B cell (primary cell): ENCODE results near the gene CASS4. TPM values are rescaled to one million over a fixed set of nuclear protein-coding genes. Genes with fewer than 3 reads are reported as not detected.

Experiments
- ATAC-seq: fragments of 200-7000 bp; cut with Tn5 transposase; one replicate; pipeline ENCODE4 v1.10.0; 2021; ENCODE audit warnings: low read depth, mild to moderate bottlenecking, moderate number of reproducible peaks, moderate library complexity
- CTCF ChIA-PET: fragments of 350-600 bp; sonication (Branson Sonifier 250); formaldehyde crosslinking; loops from one replicate; lab custom pipeline; 2021; ENCODE audit warnings: antibody characterized with exemption, inconsistent platforms; lab: Charles Lee
- POLR2A ChIA-PET: fragments of 350-600 bp; sonication (Branson Sonifier 250); formaldehyde crosslinking; loops from one replicate; lab custom pipeline; 2021; ENCODE audit warnings: antibody characterized with exemption; lab: Charles Lee
- DNase-seq: peaks from one replicate; pipeline ENCODE4 v3.0.0; 2013
- H2AFZ ChIP-seq: 2 replicates; pipeline ENCODE4 v1.6.1; 2012; ENCODE audit warnings: mild to moderate bottlenecking, low read depth, low read length; ENCODE audit not compliant: insufficient read depth, poor library complexity, severe bottlenecking
- H3K27ac ChIP-seq, 2 donors: 1 replicate in 1 of 2; 2 replicates in 1 of 2; pipeline ENCODE4 v1.5.1; 2012 to 2013; ENCODE audit warnings: low read length in 2 of 2, mild to moderate bottlenecking in 2 of 2, moderate library complexity in 1 of 2
- H3K27me3 ChIP-seq, 4 experiments: fragments of 200-600 bp in 1 of 4; sonication (generic) in 1 of 4; replicated peaks in 1 of 4; 1 replicate in 2 of 4; 2 replicates in 2 of 4; pipeline versions ENCODE4 v1.6.1 to v1.7.0; 2013 to 2016; ENCODE audit warnings: low read length in 3 of 4, mild to moderate bottlenecking in 2 of 4, mixed read lengths in 1 of 4, moderate library complexity in 1 of 4; ENCODE audit not compliant: insufficient read depth in 4 of 4, control insufficient read depth in 3 of 4; ENCODE audit errors: control extremely low read depth in 1 of 4
- H3K36me3 ChIP-seq, 2 experiments: replicated peaks in 1 of 2; 1 replicate in 1 of 2; 2 replicates in 1 of 2; pipeline versions ENCODE4 v1.6.1 to v1.7.1; 2013; ENCODE audit warnings: low read length in 1 of 2; ENCODE audit not compliant: insufficient read depth in 2 of 2, control insufficient read depth in 1 of 2; ENCODE audit errors: control extremely low read depth in 1 of 2, extremely low read depth in 1 of 2
- H3K4me1 ChIP-seq, 2 donors: fragments of 200-600 bp in 1 of 2; sonication (generic) in 1 of 2; 1 replicate in 1 of 2; 2 replicates in 1 of 2; pipeline versions ENCODE4 v1.5.1 to v1.6.1; 2013 to 2017; ENCODE audit warnings: low read length in 2 of 2; ENCODE audit not compliant: control insufficient read depth in 2 of 2, insufficient read depth in 2 of 2
- H3K4me2 ChIP-seq: replicated peaks from 2 replicates; pipeline ENCODE3; 2012; ENCODE audit warnings: mild to moderate bottlenecking, low read depth, low read length; ENCODE audit not compliant: poor library complexity, severe bottlenecking
- H3K4me3 ChIP-seq, 5 experiments: fragments of 200-600 bp in 1 of 5; sonication (generic) in 1 of 5; 1 replicate in 3 of 5; 2 replicates in 2 of 5; pipeline versions ENCODE4 v1.5.1 to v1.7.0; 2011 to 2016; ENCODE audit warnings: low read length in 4 of 5, mild to moderate bottlenecking in 4 of 5, low read depth in 2 of 5, control low read depth in 1 of 5, moderate library complexity in 1 of 5; ENCODE audit not compliant: insufficient read depth in 1 of 5; ENCODE audit errors: control extremely low read depth in 1 of 5, extremely low read depth in 1 of 5
- H3K79me2 ChIP-seq: fragments of 200-600 bp; sonication (generic); one replicate; pipeline ENCODE4 v1.6.0; 2016; ENCODE audit warnings: low read length; ENCODE audit not compliant: control insufficient read depth, insufficient read depth
- H3K9ac ChIP-seq: fragments of 200-600 bp; sonication (generic); 2 replicates; pipeline ENCODE4 v1.6.1; 2017; ENCODE audit warnings: mild to moderate bottlenecking, low read length, moderate library complexity
- H3K9me3 ChIP-seq, 3 donors: one replicate each; pipeline versions ENCODE4 v1.6.1 to v1.7.1; 2013; ENCODE audit warnings: low read length in 2 of 3; ENCODE audit not compliant: control insufficient read depth in 2 of 3, insufficient read depth in 1 of 3; ENCODE audit errors: control extremely low read depth in 1 of 3
- H4K20me1 ChIP-seq: 2 replicates; pipeline ENCODE4 v1.6.0; 2012; ENCODE audit warnings: mild to moderate bottlenecking, low read length; ENCODE audit not compliant: insufficient read depth, control insufficient read depth, poor library complexity, severe bottlenecking
- H3K27ac Mint-ChIP-seq: one replicate; pipeline ENCODE4 v1.8.0; 2021; ENCODE audit warnings: mixed read lengths
- H3K27me3 Mint-ChIP-seq: one replicate; pipeline ENCODE4 v1.8.0; 2021; ENCODE audit warnings: mixed read lengths
- H3K4me1 Mint-ChIP-seq: one replicate; pipeline ENCODE4 v1.8.0; 2021; ENCODE audit warnings: mixed read lengths
- H3K4me3 Mint-ChIP-seq: one replicate; pipeline ENCODE4 v1.8.0; 2021; ENCODE audit warnings: mixed read lengths
- H3K9me3 Mint-ChIP-seq: one replicate; pipeline ENCODE4 v1.8.0; 2022; ENCODE audit warnings: mixed read lengths; ENCODE audit not compliant: insufficient read depth
- CTCF ChIP-seq: fragments of 200-600 bp; IDR thresholded peaks from one replicate; pipeline ENCODE4 v1.8.0; 2022; ENCODE audit warnings: antibody characterized with exemption, mild to moderate bottlenecking
- EZH2 ChIP-seq: IDR thresholded peaks from 2 replicates; pipeline ENCODE4 v1.6.1; 2012; ENCODE audit warnings: borderline replicate concordance, low read depth, mild to moderate bottlenecking, moderate library complexity, low read length; ENCODE audit not compliant: insufficient read depth, poor library complexity, severe bottlenecking
- WGBS: methylation state at CpG from one replicate; pipeline ENCODE4 v1.1.5; 2013; ENCODE audit warnings: missing lambda C conversion rate; ENCODE audit not compliant: insufficient coverage; 5-methylcytosine and 5-hydroxymethylcytosine counted together
- intact Hi-C: fragments of 100-400 bp; cut with micrococcal nuclease; formaldehyde crosslinking; loops from one replicate; pipeline ENCODE4 v1.10.0; 2022
- polyA plus RNA-seq: library from polyadenylated mRNA; depleted of rRNA; stranded (reverse); fragments of >200 nt; gene quantifications from 2 replicates; pipeline ENCODE4 v1.2.3, GENCODE V29; 2012
- total RNA-seq, 2 donors: library from RNA; stranded (reverse); fragments of 120-200 nt in 1 of 2; gene quantifications; 1 replicate in 1 of 2; 2 replicates in 1 of 2; pipeline versions ENCODE4 v1.2.3 to v1.2.4, GENCODE V29; 2013 to 2022

The CASS4 gene
- total and polyA plus RNA-seq, 2 donors (not counting 1 experiment from before 2014, with no cell fraction given), result 0.42 to 0.45 TPM

GRCh38 chr20:56378386-56378785, 33.7 kb upstream of the CASS4 start:
- Mint-ChIP-seq H3K27ac (no peak overlapping the region), H3K4me1 (peaks cover 2% of the 10 kb centered on the region), H3K4me3 (no peak overlapping the region), H3K27me3 (no peaks in the 10 kb centered on the region), H3K9me3 (no peaks in the 10 kb centered on the region)
- Histone ChIP-seq H3K27ac (no peak overlapping the region), H2AFZ (no peak overlapping the region), H3K9ac (no peak overlapping the region), H3K27me3 (no peaks in the 10 kb centered on the region), H4K20me1 (no peaks in the 10 kb centered on the region), H3K9me3 (no peaks in the 10 kb centered on the region), H3K36me3 (peaks cover 0 to 2% of the 10 kb centered on the region in 2 experiments), H3K79me2 (no peaks in the 10 kb centered on the region), H3K4me2 (no peak overlapping the region), H3K4me1 (no peaks in the 10 kb centered on the region), H3K4me3 (no peak overlapping the region)
- TF ChIP-seq CTCF, result no peak
- no peak for TF ChIP-seq EZH2
- ChIA-PET POLR2A (no interaction called here), CTCF (no interaction called here)
- ATAC-seq (no peak), DNase-seq (no peak)
- 100% methylated on average over 1 of the region's 3 CpGs for WGBS
- intact Hi-C loops, result no loop called here

- Histone ChIP-seq H3K27me3 (no peaks in the 10 kb centered on the region), H2AFZ (no peak overlapping the region), H3K4me3 (no peak overlapping the region), H4K20me1 (no peaks in the 10 kb centered on the region), H3K36me3 (peaks cover 0 to 2% of the 10 kb centered on the region in 2 experiments), H3K27ac (no peak overlapping the region), H3K4me2 (no peak overlapping the region), H3K9me3 (no peaks in the 10 kb centered on the region), H3K4me1 (no peaks in the 10 kb centered on the region), H3K9ac (no peak overlapping the region), H3K79me2 (peaks cover 6% of the 10 kb centered on the region)
- no peaks in the 10 kb centered on the region for H3K27me3 Mint-ChIP-seq
- intact Hi-C loops, result no loop called here
- H3K4me1 Mint-ChIP-seq, result peaks cover 2% of the 10 kb centered on the region
- H3K9me3 Mint-ChIP-seq, result no peaks in the 10 kb centered on the region
- TF ChIP-seq CTCF, result no peak
- TF ChIP-seq EZH2, result no peak
- H3K4me3 Mint-ChIP-seq, result no peak overlapping the region
- POLR2A ChIA-PET, result no interaction called here
- CTCF ChIA-PET, result no interaction called here
- ATAC-seq, result no peak
- DNase-seq, result no peak
- no CpG with 5 or more reads among the region's 1 CpG for WGBS
- H3K27ac Mint-ChIP-seq, result no peak overlapping the region
Observed at GRCh38 chr20:56380375-56380774, 31.7 kb upstream of the CASS4 start.
